Psoas muscle (tissue), 8 donors: ENCODE measurements around the gene GRK5. TPM values are rescaled to one million over a fixed set of nuclear protein-coding genes. Genes with fewer than 3 reads are reported as not detected.

Source experiments
- ATAC-seq, 4 donors: fragments of 200-7000 bp; cut with Tn5 transposase; one replicate each; pipeline ENCODE4 v1.9.1; 2020; ENCODE audit warnings: moderate library complexity in 3 of 4, mild to moderate bottlenecking in 2 of 4
- DNase-seq, 2 donors: peaks; one replicate each; pipeline ENCODE4 v3.0.0-alpha.2; 2020
- H3K27ac ChIP-seq: fragments of 200-600 bp; one replicate; pipeline ENCODE4 v1.8.0; 2022
- H3K27me3 ChIP-seq, 3 donors: fragments of 200-600 bp in 1 of 3; one replicate each; pipeline versions ENCODE4 v1.6.1 to v1.8.0; 2013 to 2022; ENCODE audit warnings: low read length in 2 of 3, mild to moderate bottlenecking in 2 of 3, moderate library complexity in 1 of 3; ENCODE audit not compliant: insufficient read depth in 3 of 3
- H3K36me3 ChIP-seq, 2 donors: fragments of 200-600 bp in 1 of 2; one replicate each; pipeline versions ENCODE4 v1.6.1 to v1.8.0; 2013 to 2022; ENCODE audit warnings: low read depth in 1 of 2, mild to moderate bottlenecking in 1 of 2, moderate library complexity in 1 of 2; ENCODE audit not compliant: insufficient read depth in 1 of 2
- H3K4me1 ChIP-seq: fragments of 200-600 bp; one replicate; pipeline ENCODE4 v1.8.0; 2022
- H3K4me3 ChIP-seq: fragments of 200-600 bp; one replicate; pipeline ENCODE4 v1.8.0; 2022; ENCODE audit warnings: mild to moderate bottlenecking
- H3K9me3 ChIP-seq: fragments of 200-600 bp; one replicate; pipeline ENCODE4 v1.8.0; 2022
- CTCF ChIP-seq: fragments of 200-600 bp; IDR thresholded peaks from one replicate; pipeline ENCODE4 v1.8.0; 2022; ENCODE audit warnings: antibody characterized with exemption
- WGBS, 3 donors: extraction: QIAGEN DNeasy Blood & Tissue Kit; methylation state at CpG; one replicate each; pipeline versions ENCODE4 v1.1.6 to v1.1.7; 2013; 5-methylcytosine and 5-hydroxymethylcytosine counted together
- intact Hi-C, 2 donors: fragments of 100-400 bp; cut with DNase I; formaldehyde crosslinking; loops; one replicate each; pipeline versions ENCODE4 v1.11.0 to v1.14.2; 2022
- polyA plus RNA-seq, 3 donors: library from polyadenylated mRNA; stranded (reverse); fragments of 200-250 nt; gene quantifications; one replicate each; pipeline ENCODE4 v1.2.3, GENCODE V29; 2013
- total RNA-seq, 4 donors: library from RNA; stranded (reverse); fragmentation: NEBNext Ultra II Directional in 2 of 4; extraction: Animal tissue kit (Norgen Biotek cat#: 25700) in 2 of 4; gene quantifications; one replicate each; pipeline versions ENCODE4 v1.2.1 to v1.2.4, GENCODE V29; 2021 to 2023
- donor health status: healthy with polysubstance abuse.
- donor health status: DM: no; HTN: no; CAD: no; lungs with moderate emphysema.
- donor health status: Bipolar disorder and iron deficiency.
- donor health status: healthy.
- donor health status: DM: yes; HTN: yes; CAD: no.
- donor health status: DM: no; HTN: no; CAD: no.
- donor health status: DM: no; HTN: no; CAD: no.
- donor health status: DM: yes; HTN: yes; CAD: no.

The GRK5 gene
- total and polyA plus RNA-seq, 7 donors: 7.0 to 15.5 (median 8.0) TPM

- no peak for ATAC-seq
- H3K4me1 ChIP-seq: no peaks in the 10 kb centered on the region
- intact Hi-C loops: no loop called here
- H3K9me3 ChIP-seq: no peaks in the 10 kb centered on the region
- H3K27ac ChIP-seq: no peak overlapping the region
- TF ChIP-seq CTCF: no peak
- no peak for DNase-seq
- H3K27me3 ChIP-seq: peaks cover 0 to 33% (median 6%) of the 10 kb centered on the region in 3 donors
- no peak overlapping the region for H3K4me3 ChIP-seq
- no peaks in the 10 kb centered on the region for H3K36me3 ChIP-seq
- 17 to 19% (median 17%) methylated on average over 6 of the region's 6 CpGs for WGBS, 3 donors
Observed at GRCh38 chr10:119478811-119479341, 271.5 kb downstream of the GRK5 start.

- H3K27ac ChIP-seq: no peak overlapping the region
- H3K27me3 ChIP-seq: peaks cover 0 to 33% (median 6%) of the 10 kb centered on the region in 3 donors
- H3K36me3 ChIP-seq: no peaks in the 10 kb centered on the region
- 36 to 40% (median 36%) methylated on average over 8 of the region's 8 CpGs for WGBS, 3 donors
- H3K4me1 ChIP-seq: no peaks in the 10 kb centered on the region
- H3K4me3 ChIP-seq: no peak overlapping the region
- DNase-seq (no peak), ATAC-seq (no peak)
- TF ChIP-seq CTCF: no peak
- H3K9me3 ChIP-seq: no peaks in the 10 kb centered on the region
- intact Hi-C loops: no loop called here
Observed at GRCh38 chr10:119479532-119479931, 272.2 kb downstream of the GRK5 start.

GRCh38 chr10:119480667-119481066 is 273.3 kb downstream of the GRK5 start:
- 22 to 30% (median 29%) methylated on average over 4 of the region's 4 CpGs for WGBS, 3 donors

GRCh38 chr10:119481781-119482426 is 274.5 kb downstream of the GRK5 start:
- Histone ChIP-seq H3K9me3 (no peaks in the 10 kb centered on the region), H3K4me3 (no peak overlapping the region), H3K27me3 (peaks cover 0 to 26% (median 2%) of the 10 kb centered on the region in 3 donors), H3K36me3 (no peaks in the 10 kb centered on the region), H3K4me1 (no peaks in the 10 kb centered on the region), H3K27ac (no peak overlapping the region)
- intact Hi-C loops: no loop called here
- WGBS, 3 donors: 91 to 95% (median 92%) methylated on average over 12 of the region's 12 CpGs
- no peak for TF ChIP-seq CTCF
- ATAC-seq (no peak), DNase-seq (no peak)

More at GRCh38 chr10:119480667-119481066, 273.3 kb downstream of the GRK5 start:
- peaks cover 0 to 33% (median 6%) of the 10 kb centered on the region in 3 donors for H3K27me3 ChIP-seq
- H3K9me3 ChIP-seq: no peaks in the 10 kb centered on the region
- no peak overlapping the region for H3K4me3 ChIP-seq
- H3K4me1 ChIP-seq: no peaks in the 10 kb centered on the region
- H3K27ac ChIP-seq: no peak overlapping the region
- H3K36me3 ChIP-seq: no peaks in the 10 kb centered on the region
- no peak for TF ChIP-seq CTCF
- intact Hi-C loops: no loop called here
- ATAC-seq (no peak), DNase-seq (no peak)
